HG03457 (cell line): ENCODE results near the gene MPRIP.
"Not testable (repeated sequence)": the region's sequence is repeated elsewhere in the genome, so short reads cannot be mapped to it uniquely, and the experiment has no call there.

Source experiments
- ATAC-seq: cut with Tn5 transposase; IDR thresholded peaks from one replicate; pipeline ENCODE4 v1.9.1; 2021; ENCODE audit warnings: moderate number of reproducible peaks; ENCODE audit not compliant: unreplicated experiment

MPRIP gene

DNA sequence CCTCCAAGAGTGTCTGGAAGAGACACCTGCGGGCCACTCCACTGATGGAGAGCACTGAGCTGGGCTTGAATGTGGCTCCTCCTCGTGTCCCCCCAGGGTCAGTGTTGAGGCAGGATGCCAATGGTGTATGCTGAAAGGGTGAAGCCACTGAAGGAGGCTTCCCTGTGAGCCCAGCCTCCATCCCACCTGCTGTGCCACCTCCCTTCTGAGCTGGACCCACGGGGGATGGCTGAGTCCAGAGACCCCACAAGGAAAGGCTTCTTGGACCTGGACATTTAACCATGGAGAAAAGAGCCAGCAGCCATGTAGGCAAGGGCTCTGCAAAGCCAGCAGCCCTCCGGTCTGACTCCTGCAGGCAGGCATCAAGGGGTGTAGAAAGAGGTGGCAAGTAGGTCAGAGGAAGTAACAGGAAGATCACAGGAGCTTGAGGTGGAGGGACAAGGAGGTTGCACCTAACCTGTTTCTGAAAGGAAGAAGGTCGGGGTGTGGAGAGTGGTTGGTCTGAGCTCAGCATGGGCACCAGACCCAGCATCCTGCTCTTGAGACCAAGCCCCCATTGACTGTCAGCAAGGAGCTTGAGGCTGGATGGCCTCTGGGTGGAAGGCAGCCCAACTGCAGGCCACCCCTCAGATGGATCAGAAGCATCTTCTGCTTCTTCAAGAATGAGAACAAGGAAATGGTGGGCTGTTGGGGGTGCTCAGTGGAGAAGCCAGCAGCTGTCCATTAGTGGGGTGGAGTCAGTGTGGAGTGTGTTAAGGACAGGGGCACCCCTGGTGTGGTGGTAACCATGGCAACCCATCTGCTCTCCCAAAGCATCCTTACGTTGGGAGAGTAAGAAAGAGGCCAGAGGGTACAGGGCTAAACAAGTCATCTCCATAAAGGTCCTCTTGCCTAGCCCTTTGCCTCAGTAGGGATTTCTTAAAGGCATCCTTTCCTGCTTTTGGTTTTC is 83.2 kb downstream of the MPRIP start:
- no peak for ATAC-seq

DNA sequence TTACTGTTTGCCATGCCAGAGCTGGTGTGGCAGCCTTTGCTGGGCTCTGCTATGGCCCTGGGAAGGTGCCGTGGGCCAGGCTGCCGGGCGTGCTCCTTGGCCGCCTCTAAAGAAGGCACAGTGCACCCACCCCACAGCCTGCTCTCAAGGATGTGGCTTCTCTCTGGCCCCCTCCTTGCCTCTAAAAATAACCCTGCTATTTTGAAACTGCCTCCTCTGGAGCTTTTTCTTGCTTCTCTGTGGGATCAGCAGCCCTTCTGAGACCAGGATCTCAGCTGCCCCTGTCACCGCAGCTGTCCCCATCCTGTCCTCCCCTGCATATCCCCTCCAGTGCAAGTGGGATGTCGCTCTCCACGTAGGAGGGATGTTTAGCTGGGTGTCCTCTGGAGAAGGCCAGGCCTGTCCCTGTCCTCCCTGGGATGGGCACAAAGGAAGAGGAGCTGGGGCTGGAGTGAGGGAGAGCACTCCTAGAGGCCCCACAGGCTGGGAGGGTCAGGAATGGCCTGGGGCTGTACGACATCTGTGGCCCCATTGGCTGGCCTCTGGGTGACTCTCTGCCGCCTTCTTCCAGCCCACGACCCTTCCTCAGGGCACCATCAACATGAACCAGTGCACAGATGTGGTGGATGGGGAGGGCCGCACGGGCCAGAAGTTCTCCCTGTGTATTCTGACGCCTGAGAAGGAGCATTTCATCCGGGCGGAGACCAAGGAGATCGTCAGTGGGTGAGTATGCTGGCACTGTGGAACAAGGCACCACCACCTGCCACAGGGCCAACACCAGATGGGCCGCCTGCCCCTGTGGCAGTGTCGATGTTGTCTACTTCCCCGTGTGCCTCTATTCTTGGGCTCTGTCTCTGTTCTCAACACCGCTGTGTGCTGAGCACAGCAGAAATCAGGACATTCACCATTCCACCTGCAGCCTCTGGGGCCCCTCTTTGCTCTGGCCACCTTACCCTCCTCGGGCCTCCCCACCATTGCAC is 84.2 kb downstream of the MPRIP start:
- ATAC-seq: no peak

DNA sequence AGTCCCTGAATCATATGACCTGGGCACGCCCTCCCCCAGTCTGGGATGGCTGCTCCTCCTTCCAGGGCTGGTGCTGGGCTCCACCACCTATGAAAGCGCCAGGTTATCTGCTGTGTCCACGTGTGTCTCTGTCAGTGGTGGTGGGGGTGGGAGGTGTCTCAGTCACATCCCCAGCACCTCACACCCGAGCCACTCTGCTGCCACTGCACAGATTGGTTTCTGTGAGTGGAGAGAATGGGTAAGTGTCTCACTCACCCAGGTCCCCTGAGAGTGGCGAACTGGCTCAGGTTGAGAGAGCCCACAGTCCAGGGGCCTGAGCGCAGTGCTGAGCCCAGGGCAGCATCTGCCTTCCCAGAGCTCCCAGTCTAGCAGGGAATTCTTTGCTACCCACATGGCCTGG is 84.9 kb downstream of the MPRIP start:
- no peak for ATAC-seq

DNA sequence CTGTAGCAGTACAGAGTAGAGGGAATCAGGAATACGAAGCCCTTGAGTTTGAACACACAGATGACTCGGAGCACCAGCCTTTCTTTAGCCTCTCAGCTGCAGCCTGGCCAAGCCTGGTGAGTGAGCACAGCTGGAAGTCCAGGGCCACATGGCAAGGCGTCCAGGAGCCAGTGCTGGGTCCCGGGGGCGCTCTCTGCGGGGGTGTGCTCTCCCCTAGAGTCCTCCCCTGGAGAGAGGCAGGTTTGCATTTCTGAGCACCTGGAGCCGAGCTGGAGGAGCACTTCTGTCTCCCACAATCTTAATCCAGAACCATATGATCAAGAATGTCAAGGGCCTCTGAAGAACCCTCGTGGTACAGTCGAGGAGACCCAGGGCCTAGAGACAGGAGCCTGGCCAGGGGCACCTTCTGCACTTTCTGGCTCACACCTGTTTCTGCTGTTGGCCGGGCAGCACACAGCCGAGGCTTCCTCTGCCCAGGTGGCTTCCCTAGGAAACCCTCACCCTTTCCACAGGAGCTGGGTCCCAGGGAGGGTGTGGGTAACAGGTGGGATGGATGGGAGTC is 85.6 kb downstream of the MPRIP start:
- ATAC-seq: no peak

DNA sequence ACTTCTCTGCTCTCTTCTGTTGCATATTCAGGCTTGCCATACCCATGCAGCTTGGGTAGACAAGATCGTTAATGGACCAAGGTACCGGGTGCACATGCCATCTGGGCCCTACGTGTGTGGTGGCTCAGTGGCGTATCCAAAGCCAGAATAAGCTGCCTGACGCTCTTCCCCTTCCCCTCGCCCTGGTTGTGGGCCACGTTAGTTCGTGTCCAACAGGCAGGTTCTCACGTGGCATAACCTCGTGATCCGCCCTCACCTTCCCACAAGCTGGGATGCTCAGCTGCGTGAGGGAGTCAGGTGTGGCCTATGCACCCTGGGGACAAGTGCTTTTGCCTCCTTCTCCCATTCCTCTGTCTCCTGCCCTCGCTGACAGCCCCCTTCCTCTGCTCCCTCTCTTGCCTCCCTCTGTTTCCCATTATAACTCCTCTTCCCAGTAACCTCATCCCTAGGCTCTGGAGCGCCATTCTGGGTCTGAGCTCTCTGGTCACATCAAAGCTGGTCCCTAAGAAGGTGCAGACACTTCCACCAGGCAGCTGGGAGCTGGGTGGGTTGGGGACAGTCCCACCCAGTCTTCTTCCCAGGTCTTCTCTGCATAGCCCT is 86.3 kb downstream of the MPRIP start:
- ATAC-seq: no peak

DNA sequence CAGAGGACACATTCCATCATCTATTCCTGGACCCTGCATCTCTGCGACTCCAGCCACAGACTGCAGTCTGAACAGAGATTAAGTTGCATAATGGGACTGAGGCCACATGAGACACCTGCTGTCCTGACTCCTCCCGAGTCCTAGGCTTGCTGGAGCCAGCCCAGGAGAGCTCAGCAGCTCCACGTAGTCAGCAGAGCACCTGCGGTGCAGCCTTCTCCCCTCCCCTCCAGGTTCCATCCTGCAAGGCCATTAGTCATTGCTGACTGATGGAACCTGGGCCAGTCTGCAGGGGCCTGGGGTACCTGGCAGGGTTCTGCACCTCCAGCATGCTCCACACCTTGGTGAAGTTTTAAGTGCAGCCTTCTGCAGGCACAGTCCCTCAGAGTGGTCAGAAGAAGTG is 87.2 kb downstream of the MPRIP start:
- ATAC-seq: no peak

DNA sequence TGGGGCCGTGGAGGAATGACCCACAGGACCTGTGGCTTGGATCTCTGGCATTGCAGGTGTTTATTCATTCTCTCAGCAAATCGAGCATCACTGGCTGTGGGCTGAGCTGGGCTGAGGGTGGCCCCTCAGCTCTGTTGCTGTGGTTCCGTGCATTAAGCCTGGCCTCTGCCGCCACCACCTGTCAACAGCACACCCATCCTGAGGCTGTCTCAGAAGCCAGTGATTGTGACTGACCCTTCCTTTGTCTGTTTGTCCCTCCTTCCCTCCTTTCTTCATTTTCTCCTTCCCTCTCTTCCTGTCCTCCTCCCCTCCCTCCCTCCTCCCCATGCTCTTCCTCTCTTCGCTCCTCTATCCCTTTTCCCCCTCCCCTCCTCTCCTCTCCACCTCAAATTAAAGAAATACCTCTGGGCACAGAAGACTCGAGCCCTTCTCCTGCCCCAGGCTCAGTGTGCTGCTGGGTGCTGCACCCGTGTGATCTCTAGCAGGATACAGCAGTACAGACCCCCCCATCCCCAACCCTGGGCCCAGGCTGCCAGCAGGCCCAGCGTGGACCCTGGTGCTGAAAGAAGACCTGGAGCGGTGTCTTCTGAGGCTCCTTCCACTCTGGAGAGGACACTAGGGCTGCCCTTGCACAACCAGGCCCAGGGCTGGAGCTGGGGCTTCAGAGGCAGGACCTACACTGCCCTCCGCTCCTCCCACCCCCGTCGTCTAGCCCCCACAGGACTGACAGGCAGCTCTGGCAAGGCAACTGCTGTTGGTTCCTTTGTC is 88.0 kb downstream of the MPRIP start:
- ATAC-seq: no peak

DNA sequence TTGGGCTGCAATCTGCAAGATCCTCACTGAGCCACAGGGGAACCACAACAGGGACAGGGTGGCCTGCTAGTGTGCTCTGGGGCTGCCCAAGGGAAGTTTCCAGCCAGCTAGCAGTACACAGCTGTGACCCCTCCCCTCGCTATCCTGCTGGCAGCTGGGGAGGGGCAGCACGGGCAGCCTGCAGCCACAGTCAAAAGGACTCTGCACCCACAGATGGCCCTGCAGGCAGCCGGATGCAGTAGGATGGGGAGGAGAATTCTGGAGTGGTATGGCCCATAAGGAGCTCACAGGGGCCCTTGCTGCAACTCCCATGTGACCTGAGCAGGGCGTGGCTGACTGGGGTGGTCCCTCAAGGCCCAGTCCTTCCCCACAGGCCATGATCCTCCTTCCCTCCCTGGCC is 89.6 kb downstream of the MPRIP start:
- ATAC-seq: no peak

DNA sequence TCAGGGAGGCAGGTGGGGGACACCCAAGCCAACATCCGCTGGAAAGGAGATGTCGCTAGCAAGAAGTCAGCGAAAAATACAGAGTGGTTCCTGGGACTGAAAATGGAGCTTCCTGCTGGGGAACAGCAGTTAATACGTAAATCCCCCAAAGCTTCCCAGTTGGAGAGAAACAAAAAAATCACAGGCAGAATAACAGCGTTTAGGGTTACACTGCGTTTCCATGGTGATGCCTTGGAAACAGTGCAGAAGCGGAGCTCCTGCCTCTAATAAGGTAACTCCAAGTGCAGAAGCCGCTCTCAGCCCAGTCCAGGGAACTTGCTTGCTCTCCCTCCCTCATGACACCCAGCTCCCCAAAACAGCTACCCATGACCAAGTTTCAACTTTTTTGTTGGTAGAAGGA is 90.5 kb downstream of the MPRIP start:
- no peak for ATAC-seq

DNA sequence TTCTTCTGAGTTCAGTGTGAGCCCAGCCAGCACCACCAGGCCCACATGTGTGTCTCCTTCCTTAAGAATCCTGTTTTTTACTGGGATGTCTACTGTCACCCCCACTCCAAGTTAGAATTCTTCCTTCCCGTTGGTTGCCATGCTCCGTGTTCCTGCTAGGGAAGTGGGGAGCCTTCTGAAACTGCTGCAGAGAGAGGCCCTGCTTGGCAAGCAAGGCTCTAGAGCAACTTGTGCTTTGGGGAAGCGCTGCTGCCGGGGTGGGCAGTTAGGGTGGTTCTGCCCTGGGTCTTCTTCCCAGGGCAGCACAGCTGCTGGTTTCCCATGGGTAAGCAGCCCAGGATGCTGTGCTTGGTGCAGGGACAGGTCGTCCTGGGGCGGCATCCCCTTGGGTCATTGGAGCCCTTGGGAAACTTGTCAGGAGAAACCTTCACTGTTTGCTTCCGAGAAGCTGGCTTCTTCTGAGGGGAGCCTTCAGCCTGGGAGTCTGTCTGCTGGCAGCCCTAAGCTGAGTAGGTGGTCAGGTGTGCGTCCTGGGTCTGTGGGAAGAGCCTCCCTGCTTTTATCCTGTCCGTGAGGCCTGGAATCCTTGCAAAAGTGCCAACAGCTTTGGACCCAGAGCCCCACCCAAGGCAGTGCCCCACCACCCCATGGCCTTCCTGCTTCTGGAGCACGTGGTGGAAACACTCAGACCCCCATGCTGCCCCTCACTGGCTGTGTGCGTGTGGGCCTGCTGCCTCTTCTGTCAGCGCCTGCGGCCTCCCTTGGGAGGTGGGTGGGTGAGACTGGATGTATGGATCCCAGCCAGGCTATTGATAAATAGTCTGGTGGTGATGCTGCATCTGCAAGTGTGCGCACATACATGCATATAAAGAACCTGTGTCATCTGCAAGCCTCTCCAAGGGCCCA is 92.0 kb downstream of the MPRIP start:
- no peak for ATAC-seq

DNA sequence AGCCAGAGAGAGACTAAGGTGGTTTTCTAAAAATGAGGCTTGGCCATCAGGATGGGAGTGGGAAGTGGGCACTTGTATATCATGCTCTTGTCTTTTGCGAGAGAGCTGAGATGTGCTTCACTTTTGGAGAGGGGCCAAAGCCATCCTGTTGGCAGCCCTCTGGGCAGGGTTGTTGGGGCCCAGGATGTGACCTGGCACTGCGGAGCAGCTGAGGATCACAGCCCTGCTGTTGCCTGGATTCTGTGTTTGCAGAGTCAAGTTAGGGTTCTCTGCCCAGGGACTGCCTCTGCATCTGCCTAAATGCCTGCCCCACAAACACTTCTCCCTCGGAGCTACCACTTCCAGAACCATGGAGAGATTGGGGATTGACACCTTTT is 92.7 kb downstream of the MPRIP start:
- no peak for ATAC-seq

DNA sequence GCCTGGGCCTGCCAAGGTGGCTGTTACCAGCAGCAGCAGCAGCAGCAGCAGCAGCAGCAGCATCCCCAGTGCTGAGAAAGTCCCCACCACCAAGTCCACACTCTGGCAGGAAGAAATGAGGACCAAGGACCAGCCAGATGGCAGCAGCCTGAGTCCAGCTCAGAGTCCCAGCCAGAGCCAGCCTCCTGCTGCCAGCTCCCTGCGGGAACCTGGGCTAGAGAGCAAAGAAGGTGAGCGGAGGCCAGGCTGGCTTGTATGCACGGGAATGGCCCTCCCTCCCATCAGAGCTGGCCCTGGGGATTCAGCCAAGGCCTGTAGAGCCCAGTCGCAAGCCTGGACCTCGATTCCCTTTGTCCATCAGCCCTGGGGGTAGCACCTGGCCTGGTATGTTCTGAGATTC is 94.0 kb downstream of the MPRIP start:
- not testable (repeated sequence) for ATAC-seq

DNA sequence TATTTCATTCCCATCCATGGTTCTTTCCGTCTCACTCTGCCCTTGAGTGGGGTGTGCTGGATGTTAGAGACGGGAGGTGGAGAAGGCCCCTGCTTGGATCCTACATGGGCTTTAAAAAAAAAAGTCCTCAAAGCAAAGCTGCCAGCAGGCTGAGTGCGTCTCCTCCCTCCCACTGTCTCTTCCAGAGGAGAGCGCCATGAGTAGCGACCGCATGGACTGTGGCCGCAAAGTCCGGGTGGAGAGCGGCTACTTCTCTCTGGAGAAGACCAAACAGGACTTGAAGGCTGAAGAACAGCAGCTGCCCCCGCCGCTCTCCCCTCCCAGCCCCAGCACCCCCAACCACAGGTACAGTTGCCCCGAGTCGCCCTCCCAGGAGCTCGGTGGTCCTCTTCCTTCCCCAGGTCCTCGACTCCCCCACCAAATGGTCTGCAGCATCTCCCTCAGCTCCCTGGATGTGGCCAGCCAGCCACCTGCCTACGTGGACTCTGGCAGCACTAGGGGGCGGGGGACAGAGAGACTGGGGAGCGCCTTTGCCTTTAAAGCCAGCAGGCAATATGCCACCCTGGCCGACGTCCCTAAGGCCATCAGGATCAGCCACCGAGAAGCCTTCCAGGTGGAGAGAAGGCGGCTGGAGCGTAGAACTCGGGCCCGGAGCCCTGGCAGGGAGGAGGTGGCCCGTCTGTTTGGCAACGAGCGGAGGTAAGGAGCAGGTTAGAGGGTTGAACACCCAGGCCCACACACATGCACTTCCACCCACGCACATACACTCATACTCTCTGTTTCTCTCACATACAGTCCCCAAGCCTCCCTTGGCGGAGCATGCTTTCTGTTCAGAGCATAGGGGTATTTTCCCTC is 95.7 kb downstream of the MPRIP start:
- no peak for ATAC-seq

DNA sequence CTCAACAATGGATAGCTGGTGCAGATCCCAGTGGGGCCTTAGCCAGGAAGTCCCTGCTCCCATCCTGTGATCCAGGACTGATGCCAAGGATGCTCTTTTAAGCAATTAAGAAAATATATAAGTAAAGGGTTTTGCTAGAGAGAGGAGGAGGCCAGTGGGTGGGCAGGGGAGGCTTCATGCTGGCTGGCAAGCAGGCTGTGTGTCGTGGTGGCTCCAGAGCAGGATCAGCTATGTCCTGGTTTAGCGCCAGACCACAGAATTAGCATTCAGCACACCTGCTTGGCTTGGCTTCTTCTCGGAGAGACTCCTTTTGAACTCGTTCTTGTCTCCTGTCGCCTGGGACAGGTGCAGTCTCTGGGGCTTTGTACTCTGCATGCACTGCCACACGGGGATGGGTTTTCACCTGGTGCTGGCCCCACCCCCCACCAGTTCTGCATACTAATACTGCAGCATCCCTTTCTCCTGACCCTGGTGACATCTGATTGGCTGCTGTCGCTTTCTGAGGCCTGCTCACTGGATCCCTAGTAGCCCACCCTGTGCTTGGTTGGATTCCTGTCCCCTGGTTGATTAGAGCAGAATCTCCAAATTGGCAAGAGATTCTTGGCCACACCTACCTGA is 97.8 kb downstream of the MPRIP start:
- ATAC-seq: no peak

DNA sequence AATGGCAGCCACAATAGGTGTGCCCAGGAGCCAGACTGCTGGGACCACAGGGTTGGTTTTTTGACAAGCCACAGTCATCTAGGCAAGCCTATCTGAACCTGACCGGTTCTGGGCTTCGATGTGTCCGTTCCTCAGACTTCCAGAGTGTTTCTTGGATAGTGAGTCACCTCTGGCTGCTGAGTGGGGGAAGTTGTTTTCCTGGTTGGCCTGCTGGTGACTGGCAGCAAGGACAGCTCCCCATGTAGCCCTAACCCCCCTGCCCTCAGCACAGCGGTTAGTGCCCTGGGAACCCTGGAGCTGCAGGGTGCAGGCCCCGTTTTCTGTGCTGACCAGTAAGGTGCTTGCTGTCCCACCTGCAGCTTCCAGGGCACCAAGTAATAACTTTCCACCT is 98.3 kb downstream of the MPRIP start:
- no peak for ATAC-seq

DNA sequence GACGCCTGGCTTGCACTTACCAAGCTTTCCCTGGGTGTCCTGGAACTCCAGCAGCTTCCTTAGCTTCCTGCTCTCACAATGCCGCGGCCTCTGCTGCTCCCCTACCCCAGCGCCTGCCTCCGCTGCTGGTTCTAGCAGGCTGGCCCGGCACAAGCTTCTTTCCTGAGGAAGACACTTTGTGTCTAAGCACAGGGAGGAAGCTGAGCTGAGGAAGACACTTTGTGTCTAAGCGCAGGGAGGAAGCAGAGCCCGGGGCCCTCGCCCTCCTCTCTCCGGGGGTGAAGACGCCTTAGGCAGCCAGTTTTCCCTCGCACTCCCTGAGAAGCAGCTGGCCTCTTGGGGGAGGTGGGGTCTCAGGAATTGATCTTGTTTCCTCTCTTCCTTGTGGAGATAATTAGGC is 99.0 kb downstream of the MPRIP start:
- ATAC-seq: no peak

DNA sequence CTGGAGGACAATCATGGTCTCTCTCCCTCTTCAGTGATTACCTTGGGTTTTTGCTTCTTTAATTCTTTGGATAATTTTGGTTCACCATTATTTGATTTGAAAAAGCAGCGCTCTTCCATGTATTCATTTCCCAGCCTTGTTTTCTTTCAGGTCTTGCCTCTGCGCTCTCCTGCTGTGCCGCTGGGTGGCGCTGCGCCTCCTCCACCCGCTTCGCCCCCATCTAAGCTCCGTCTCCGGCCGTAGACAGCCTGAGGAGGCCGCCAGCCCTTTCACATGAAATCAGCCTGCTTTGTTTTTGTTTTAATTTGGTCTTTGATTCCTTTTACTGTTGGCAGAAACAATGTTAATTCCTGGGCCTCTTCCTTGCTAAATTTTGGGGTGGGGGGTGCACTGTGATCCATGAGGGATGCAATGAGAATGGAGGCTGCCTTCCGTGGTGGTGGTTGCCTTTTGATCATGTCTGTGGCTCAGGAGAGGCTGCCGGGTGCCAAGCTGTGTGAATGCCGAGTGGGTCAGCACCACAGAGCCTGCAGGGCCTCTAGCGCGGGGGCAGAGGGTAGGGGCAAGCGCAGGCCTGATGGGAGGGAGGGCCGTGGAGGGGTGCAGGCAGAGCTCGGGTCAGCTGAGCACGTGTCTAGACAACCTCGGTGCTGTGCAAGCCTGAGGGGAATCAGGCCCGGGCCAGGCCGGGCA is 99.7 kb downstream of the MPRIP start:
- no peak for ATAC-seq
